H1 (cell line): ENCODE results near the gene NME9. TPM values are rescaled to one million over a fixed set of nuclear protein-coding genes. Genes with fewer than 3 reads are reported as not detected.

Experiments
- CTCF ChIA-PET: fragments of 300-600 bp; sonication (Branson Sonifier 250); formaldehyde crosslinking; loops from one replicate; lab custom pipeline; 2021; ENCODE audit not compliant: partially characterized antibody; lab: Charles Lee
- POLR2A ChIA-PET: fragments of 300-600 bp; sonication (Branson Sonifier 250); formaldehyde crosslinking; loops from one replicate; lab custom pipeline; 2021; ENCODE audit warnings: inconsistent platforms; ENCODE audit not compliant: partially characterized antibody; lab: Charles Lee
- DNase-seq, 2 experiments: peaks; one replicate each; pipeline versions ENCODE4 v3.0.0 to v3.0.0-alpha.2; 2010 to 2022; ENCODE audit warnings: low spot score in 2 of 2, low read depth in 1 of 2, mixed read lengths in 1 of 2
- FAIRE-seq: peaks from 2 replicates; lab custom pipeline; 2011; peaks lifted over from hg19 to GRCh38; lab: Jason Lieb, UNC
- H2AFZ ChIP-seq: 2 replicates; pipeline ENCODE4 v1.8.1; 2012; ENCODE audit warnings: low read length, inconsistent platforms
- H2AK5ac ChIP-seq: 2 replicates; pipeline ENCODE4 v1.6.1; 2013; ENCODE audit warnings: low read depth, low read length
- H2BK120ac ChIP-seq: replicated peaks from 2 replicates; pipeline ENCODE3; 2013; ENCODE audit warnings: low read depth, low read length, inconsistent platforms
- H2BK12ac ChIP-seq: 2 replicates; pipeline ENCODE4 v1.6.1; 2013; ENCODE audit warnings: low read depth, low read length
- H2BK15ac ChIP-seq: 2 replicates; pipeline ENCODE4 v1.6.1; 2013; ENCODE audit warnings: low read length
- H2BK20ac ChIP-seq: 2 replicates; pipeline ENCODE4 v1.6.1; 2013; ENCODE audit warnings: low read length
- H2BK5ac ChIP-seq: 2 replicates; pipeline ENCODE4 v1.6.1; 2013; ENCODE audit warnings: low read depth, low read length
- H3K14ac ChIP-seq: 2 replicates; pipeline ENCODE4 v1.6.1; 2013; ENCODE audit warnings: inconsistent platforms; ENCODE audit not compliant: insufficient read length
- H3K18ac ChIP-seq: 2 replicates; pipeline ENCODE4 v1.6.1; 2013; ENCODE audit warnings: low read length; ENCODE audit errors: extremely low read depth
- H3K23ac ChIP-seq: 2 replicates; pipeline ENCODE4 v1.6.1; 2013; ENCODE audit warnings: inconsistent platforms; ENCODE audit not compliant: insufficient read length
- H3K23me2 ChIP-seq: 2 replicates; pipeline ENCODE4 v1.6.1; 2013; ENCODE audit warnings: low read depth, low read length
- H3K27ac ChIP-seq: 2 replicates; pipeline ENCODE4 v1.6.1; 2011; ENCODE audit warnings: low read depth, low read length, inconsistent platforms
- H3K27me3 ChIP-seq, 4 experiments: replicated peaks in 1 of 4; 1 replicate in 1 of 4; 2 replicates in 3 of 4; pipeline versions ENCODE4 v1.6.1 to v1.8.1; 2011 to 2013; ENCODE audit warnings: low read length in 3 of 4, mild to moderate bottlenecking in 3 of 4, inconsistent platforms in 2 of 4, mixed read lengths in 2 of 4, moderate library complexity in 1 of 4; ENCODE audit not compliant: control insufficient read depth in 3 of 4, insufficient read depth in 3 of 4; ENCODE audit errors: extremely low read depth in 1 of 4
- H3K36me3 ChIP-seq, 4 experiments: 2 replicates each; pipeline versions ENCODE4 v1.6.1 to v1.8.1; 2011 to 2013; ENCODE audit warnings: mild to moderate bottlenecking in 4 of 4, low read length in 3 of 4, moderate library complexity in 2 of 4, control low read depth in 1 of 4, inconsistent platforms in 1 of 4; ENCODE audit not compliant: insufficient read depth in 4 of 4, control insufficient read depth in 2 of 4
- H3K4ac ChIP-seq: replicated peaks from 2 replicates; pipeline ENCODE3; 2013; ENCODE audit warnings: low read length, low read depth, mixed read lengths, inconsistent platforms; ENCODE audit not compliant: insufficient read length
- H3K4me1 ChIP-seq, 4 experiments: replicated peaks in 1 of 4; 1 replicate in 1 of 4; 2 replicates in 3 of 4; pipeline versions ENCODE4 v1.6.1 to v1.8.1; 2011 to 2013; ENCODE audit warnings: low read length in 3 of 4, inconsistent platforms in 2 of 4, mixed read lengths in 1 of 4; ENCODE audit not compliant: insufficient read depth in 4 of 4, control insufficient read depth in 3 of 4
- H3K4me2 ChIP-seq, 2 experiments: 2 replicates each; pipeline versions ENCODE4 v1.6.1 to v1.8.1; 2011 to 2013; ENCODE audit warnings: low read depth in 2 of 2, low read length in 2 of 2, control low read depth in 1 of 2, inconsistent platforms in 1 of 2, mild to moderate bottlenecking in 1 of 2; ENCODE audit not compliant: insufficient read depth in 1 of 2
- H3K4me3 ChIP-seq, 4 experiments: fragments of 200-600, 300-600 bp in 1 of 4; sonication (generic), shearing (Covaris generic), sonication (Bioruptor Twin) in 1 of 4; 2 replicates each; pipeline versions ENCODE4 v1.5.1 to v1.8.1; 2011 to 2016; ENCODE audit warnings: low read length in 4 of 4, low read depth in 3 of 4, control low read depth in 2 of 4, inconsistent platforms in 2 of 4, mild to moderate bottlenecking in 2 of 4, mixed read lengths in 1 of 4, moderate library complexity in 1 of 4; ENCODE audit not compliant: insufficient read depth in 2 of 4; ENCODE audit errors: extremely low read depth in 1 of 4
- H3K56ac ChIP-seq: replicated peaks from 2 replicates; pipeline ENCODE3; 2013; ENCODE audit warnings: low read depth, mild to moderate bottlenecking, mixed read lengths, low read length, inconsistent platforms; ENCODE audit not compliant: insufficient read length
- H3K79me1 ChIP-seq: 2 replicates; pipeline ENCODE4 v1.6.1; 2013; ENCODE audit warnings: low read depth, low read length, control low read depth
- H3K79me2 ChIP-seq, 2 experiments: 2 replicates each; pipeline versions ENCODE4 v1.6.1 to v1.8.1; 2012 to 2013; ENCODE audit warnings: low read length in 2 of 2, mild to moderate bottlenecking in 2 of 2, inconsistent platforms in 1 of 2; ENCODE audit not compliant: insufficient read depth in 2 of 2, control insufficient read depth in 1 of 2
- H3K9ac ChIP-seq, 4 experiments: replicated peaks in 1 of 4; 1 replicate in 1 of 4; 2 replicates in 3 of 4; pipeline versions ENCODE4 v1.6.1 to v1.8.1; 2011 to 2013; ENCODE audit warnings: low read depth in 3 of 4, low read length in 3 of 4, control low read depth in 2 of 4, mild to moderate bottlenecking in 2 of 4, moderate library complexity in 2 of 4, inconsistent platforms in 1 of 4; ENCODE audit errors: extremely low read depth in 1 of 4
- H3K9me3 ChIP-seq, 2 experiments: 2 replicates each; pipeline versions ENCODE4 v1.6.1 to v1.8.1; 2012 to 2013; ENCODE audit warnings: mild to moderate bottlenecking in 2 of 2, moderate library complexity in 2 of 2, control low read depth in 1 of 2, inconsistent platforms in 1 of 2, low read depth in 1 of 2, low read length in 1 of 2, mixed read lengths in 1 of 2; ENCODE audit not compliant: insufficient read depth in 2 of 2
- H4K20me1 ChIP-seq, 2 experiments: replicated peaks in 1 of 2; 2 replicates each; pipeline versions ENCODE3 to v1.8.1; 2011 to 2013; ENCODE audit warnings: inconsistent platforms in 2 of 2, low read length in 2 of 2, mild to moderate bottlenecking in 1 of 2; ENCODE audit not compliant: insufficient read depth in 2 of 2, control insufficient read depth in 1 of 2
- H4K5ac ChIP-seq: 2 replicates; pipeline ENCODE4 v1.6.1; 2013; ENCODE audit warnings: low read length, low read depth, mixed read lengths, inconsistent platforms; ENCODE audit not compliant: insufficient read length
- H4K8ac ChIP-seq: 2 replicates; pipeline ENCODE4 v1.8.0; 2013; ENCODE audit warnings: mild to moderate bottlenecking, moderate library complexity, low read length, inconsistent platforms; ENCODE audit not compliant: insufficient read depth; ENCODE audit errors: extremely low read depth
- H4K91ac ChIP-seq: replicated peaks from 2 replicates; pipeline ENCODE3; 2013; ENCODE audit warnings: low read length, mixed read lengths, inconsistent platforms; ENCODE audit not compliant: insufficient read length
- CBX5 ChIP-seq: fragments of 300-800, 300-1000 bp; sonication (generic); IDR thresholded peaks from 2 replicates; pipeline ENCODE4 v1.7.1; 2016; ENCODE audit warnings: antibody characterized with exemption, low read length, low read depth
- CEBPB ChIP-seq: IDR thresholded peaks from 2 replicates; pipeline ENCODE4 v1.6.1; 2012; ENCODE audit warnings: low read depth, low read length
- CHD2 ChIP-seq: IDR thresholded peaks from 2 replicates; pipeline ENCODE4 v1.6.1; 2012; ENCODE audit warnings: low read length, improper control_type of control experiment
- E2F6 ChIP-seq: IDR thresholded peaks from 2 replicates; pipeline ENCODE4 v1.6.1; 2012; ENCODE audit warnings: inconsistent platforms
- EP300 ChIP-seq, 2 experiments: IDR thresholded peaks; 1 replicate in 1 of 2; 2 replicates in 1 of 2; pipeline ENCODE4 v1.6.1; 2011 to 2012; ENCODE audit warnings: low read depth in 2 of 2, low read length in 2 of 2, mild to moderate bottlenecking in 2 of 2, borderline replicate concordance in 1 of 2, inconsistent platforms in 1 of 2, moderate library complexity in 1 of 2
- KDM1A ChIP-seq: fragments of 200-600, 300-600 bp; sonication (generic); IDR thresholded peaks from 2 replicates; pipeline ENCODE4 v1.7.1; 2016; ENCODE audit warnings: mild to moderate bottlenecking, low read length, borderline replicate concordance
- KDM4A ChIP-seq: IDR thresholded peaks from one replicate; pipeline ENCODE4 v1.7.1; 2012; ENCODE audit warnings: low read depth, mild to moderate bottlenecking, moderate library complexity, low read length, inconsistent platforms; ENCODE audit not compliant: severe bottlenecking
- MAFK ChIP-seq: IDR thresholded peaks from 2 replicates; pipeline ENCODE4 v1.6.1; 2012; ENCODE audit warnings: low read depth, mild to moderate bottlenecking, improper control_type of control experiment, low read length
- NANOG ChIP-seq: IDR thresholded peaks from 2 replicates; pipeline ENCODE4 v1.6.1; 2011; ENCODE audit warnings: low read length, low read depth, mild to moderate bottlenecking, inconsistent platforms; ENCODE audit not compliant: insufficient read depth, poor library complexity, severe bottlenecking
- NRF1 ChIP-seq: IDR thresholded peaks from 2 replicates; pipeline ENCODE4 v1.6.1; 2011; ENCODE audit warnings: mild to moderate bottlenecking, low read depth, low read length, improper control_type of control experiment
- PHF8 ChIP-seq: fragments of 200-600 bp; sonication (generic); conservative IDR thresholded peaks from 2 replicates; pipeline ENCODE4 v1.7.1; 2012; ENCODE audit warnings: low read depth, mild to moderate bottlenecking, inconsistent platforms, low read length, moderate library complexity
- RBBP5 ChIP-seq: IDR thresholded peaks from 2 replicates; pipeline ENCODE4 v1.7.1; 2012; ENCODE audit warnings: low read depth, mild to moderate bottlenecking, inconsistent platforms, low read length, moderate library complexity, borderline replicate concordance
- RFX5 ChIP-seq: IDR thresholded peaks from 2 replicates; pipeline ENCODE4 v1.6.1; 2011; ENCODE audit warnings: low read depth, low read length, improper control_type of control experiment, borderline replicate concordance
- SIX5 ChIP-seq: IDR thresholded peaks from 2 replicates; pipeline ENCODE4 v1.6.1; 2011; ENCODE audit warnings: mild to moderate bottlenecking, low read depth, low read length
- WGBS, 2 experiments: shearing (Covaris generic) in 1 of 2; methylation state at CpG; one replicate each; pipeline versions ENCODE4 v1.1.6 to v1.1.7; 2013 to 2015; ENCODE audit warnings: low lambda C conversion rate in 2 of 2, mixed read lengths in 2 of 2, inconsistent platforms in 1 of 2, low coverage in 1 of 2, missing lambda C conversion rate in 1 of 2; ENCODE audit not compliant: insufficient replicate concordance in 2 of 2, insufficient coverage in 1 of 2, insufficient read length in 1 of 2; ENCODE audit errors: extremely low coverage in 1 of 2, missing lambda C conversion rate in 1 of 2; 5-methylcytosine and 5-hydroxymethylcytosine counted together
- polyA plus RNA-seq, 7 experiments: library from polyadenylated mRNA; depleted of rRNA in 3 of 7; stranded (reverse) in 5 of 7; unstranded in 2 of 7; fragments of >200 nt in 5 of 7; fragments of 200-250 nt in 2 of 7; gene quantifications; 1 replicate in 5 of 7; 2 replicates in 1 of 7; 4 replicates in 1 of 7; pipeline versions ENCODE4 v1.2.1 to v1.2.3, GENCODE V29; 2011 to 2013; ENCODE audit warnings: missing spikeins in 2 of 7, mixed read lengths in 2 of 7
- total RNA-seq: library from RNA; stranded (reverse); fragmentation: NEBNext Ultra II Directional; extraction: Animal tissue kit (Norgen Biotek cat#: 25700); gene quantifications from 2 replicates; pipeline ENCODE4 v1.2.1, GENCODE V29; 2021

The NME9 gene
- total and polyA plus RNA-seq, 2 of the 8 experiments (the other 6 are each of a cell fraction or from before 2014, with no cell fraction given), result 0.11 TPM; not detected in 1

- H3K4me1 ChIP-seq, result no peaks in the 10 kb centered on the region
- H3K79me1 ChIP-seq, result no peaks in the 10 kb centered on the region
- H3K27me3 ChIP-seq, result no peaks in the 10 kb centered on the region
- no peak overlapping the region for H2BK120ac ChIP-seq
- H3K79me2 ChIP-seq, result no peaks in the 10 kb centered on the region
- H3K56ac ChIP-seq, result no peak overlapping the region
- H3K23me2 ChIP-seq, result no peaks in the 10 kb centered on the region
- H2BK12ac ChIP-seq, result no peak overlapping the region
- no peak overlapping the region for H3K18ac ChIP-seq
- no peak overlapping the region for H3K27ac ChIP-seq
- no peak overlapping the region for H4K8ac ChIP-seq
- H3K9ac ChIP-seq, result no peak overlapping the region
- no peak overlapping the region for H2BK20ac ChIP-seq
- no peak overlapping the region for H4K91ac ChIP-seq
- H2AK5ac ChIP-seq, result no peak overlapping the region
- ChIA-PET POLR2A (no interaction called here), CTCF (interaction anchor here (0.8 to 1.2 kb wide), 2 partner anchors 42 to 43 kb away, joined by 3 read pairs; no protein-coding TSS in a partner anchor)
- H3K4ac ChIP-seq, result no peak overlapping the region
- H3K23ac ChIP-seq, result no peak overlapping the region
- no peak overlapping the region for H3K14ac ChIP-seq
- FAIRE-seq (no peak), DNase-seq (no peak)
- no peaks in the 10 kb centered on the region for H3K9me3 ChIP-seq
- no peak overlapping the region for H4K5ac ChIP-seq
- no peak overlapping the region for H2BK5ac ChIP-seq
- 84% methylated on average over 4 of the region's 4 CpGs; no CpG with 5 or more reads in 1 of the 2 experiments for WGBS, 2 experiments
- H2AFZ ChIP-seq, result no peak overlapping the region
- no peaks in the 10 kb centered on the region for H4K20me1 ChIP-seq
- no peak overlapping the region for H3K4me2 ChIP-seq
- H2BK15ac ChIP-seq, result no peak overlapping the region
- no peaks in the 10 kb centered on the region for H3K36me3 ChIP-seq
- no peak overlapping the region for H3K4me3 ChIP-seq
- no peak for TF ChIP-seq RBBP5
- TF ChIP-seq SIX5, result no peak
- TF ChIP-seq PHF8, result no peak
- no peak for TF ChIP-seq RFX5
- TF ChIP-seq EP300 (IDR thresholded peaks at IDR 0.05; ENCODE audit: borderline replicate concordance in 1 of 2, low read depth in 2 of 2, low read length in 2 of 2), result no peak
- no peak for TF ChIP-seq CEBPB
- TF ChIP-seq KDM1A, result no peak
- no peak for TF ChIP-seq KDM4A
- no peak for TF ChIP-seq CHD2
- TF ChIP-seq MAFK, result no peak
- TF ChIP-seq NANOG, result no peak
- no peak for TF ChIP-seq CBX5
- TF ChIP-seq E2F6, result no peak
- no peak for TF ChIP-seq NRF1
These were observed 45.8 kb upstream of the NME9 start for GRCh38 chr3:138375447-138375846.
